ENCODE data around the gene MSH5.

The MSH5 gene

GRCh38 chr6:31712296-31712695 lies 27.5 kb upstream of the MSH5 start:
- DNase-seq (ENCODE audit: low read depth) = no peak
- TF ChIP-seq CTCF (conservative IDR thresholded peaks at IDR 0.05; ENCODE audit: low read depth, low read length) = peak; percentile 43
- H3K4me3 ChIP-seq (ENCODE audit: low read length) = no peak overlapping the region

- no peak overlapping the region for H3K4me3 ChIP-seq (ENCODE audit: low read length)
- no peak for DNase-seq (ENCODE audit: low read depth)
- TF ChIP-seq CTCF (conservative IDR thresholded peaks at IDR 0.05; ENCODE audit: low read depth, low read length) = no peak
Observed at GRCh38 chr6:31713465-31713864, 26.3 kb upstream of the MSH5 start.

DNA sequence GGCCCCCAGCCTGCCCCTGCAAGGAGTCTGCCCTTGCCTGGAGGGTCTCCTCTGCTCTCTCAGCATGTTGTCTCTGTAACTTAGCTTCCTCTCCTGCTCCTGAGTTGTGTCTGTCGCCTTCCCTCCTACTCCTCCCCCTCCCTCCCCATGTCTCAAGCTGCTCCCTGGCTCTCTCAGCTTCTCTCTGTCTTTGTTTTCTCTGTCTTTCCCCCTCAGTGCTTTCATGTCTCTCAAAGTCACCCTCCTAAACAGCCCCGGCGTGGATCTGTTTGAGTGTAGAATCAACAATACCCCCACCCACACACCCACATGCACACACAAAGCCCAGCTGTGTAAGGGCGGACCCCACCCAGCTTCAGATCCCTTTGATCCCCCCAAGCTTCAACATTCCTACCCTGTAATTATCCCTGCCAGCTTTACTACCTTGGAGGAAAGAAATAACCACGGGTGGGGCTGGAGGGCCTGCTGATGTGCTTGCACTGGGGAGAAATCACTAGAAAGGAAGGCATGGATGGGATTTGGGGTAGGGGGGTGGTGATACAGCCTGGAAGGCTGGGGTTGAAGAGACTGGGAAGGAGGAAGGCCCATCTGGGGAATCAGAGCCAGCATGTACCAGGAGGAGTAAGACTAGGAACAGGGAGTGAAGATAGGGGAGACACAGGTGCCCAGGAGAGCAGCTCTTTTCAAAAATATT lies 25.7 kb upstream of the MSH5 start:
- H3K4me3 ChIP-seq (ENCODE audit: low read length) = no peak overlapping the region
- DNase-seq (ENCODE audit: low read depth) = no peak

DNA sequence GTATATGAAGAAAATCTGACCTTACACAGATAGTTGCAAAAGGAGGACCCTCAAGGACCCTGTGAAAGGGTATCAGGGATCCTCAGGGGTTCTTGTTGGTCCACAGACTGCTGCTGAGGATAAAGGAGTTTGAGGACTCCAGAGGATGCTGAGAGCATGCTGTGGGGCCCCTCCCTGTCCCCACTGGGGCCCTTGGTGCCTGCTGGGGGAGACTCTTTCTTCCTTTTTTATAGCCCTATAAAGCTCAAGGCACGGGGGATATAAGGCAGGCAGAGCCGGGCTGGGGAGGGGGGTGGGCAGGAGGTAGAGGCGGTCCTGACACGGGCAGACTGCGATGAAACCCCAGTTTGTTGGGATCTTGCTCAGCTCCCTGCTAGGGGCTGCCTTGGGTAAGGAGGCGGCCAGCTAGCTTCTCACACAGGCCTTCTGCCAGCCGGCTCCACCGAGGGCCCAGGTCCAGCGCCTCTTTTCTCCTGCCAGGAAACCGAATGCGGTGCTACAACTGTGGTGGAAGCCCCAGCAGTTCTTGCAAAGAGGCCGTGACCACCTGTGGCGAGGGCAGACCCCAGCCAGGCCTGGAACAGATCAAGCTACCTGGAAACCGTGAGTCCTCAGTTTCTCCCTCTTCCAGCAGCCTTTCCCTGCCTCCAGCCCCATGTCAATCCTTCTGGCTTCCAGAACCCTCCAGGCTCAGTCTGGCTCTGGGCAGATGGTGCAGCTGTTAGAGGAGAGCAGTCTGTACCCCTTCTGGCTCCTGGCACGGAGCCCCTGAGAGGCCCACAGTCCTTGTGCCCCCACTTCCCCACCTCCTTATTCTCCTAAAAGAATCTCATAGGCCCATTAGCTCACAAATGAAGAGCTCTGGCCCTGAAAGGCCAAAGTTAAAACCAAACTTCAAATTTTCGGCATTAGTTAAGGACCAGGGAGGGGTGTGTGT lies 24.5 kb upstream of the MSH5 start, which contains the start of gene LY6G6D:
Gene LY6G6D (plus strand): TSS at position 327 of the 937 bp plus-strand sequence. CDS start 8 bp downstream, at position 335.
- no peak for DNase-seq (ENCODE audit: low read depth)
- no peak for TF ChIP-seq CTCF (conservative IDR thresholded peaks at IDR 0.05; ENCODE audit: low read depth, low read length)
- no peak within 1 kb of the TSS for H3K4me3 ChIP-seq (ENCODE audit: low read length)

More for the DNA sequence above, 25.7 kb upstream of the MSH5 start:
- no peak for TF ChIP-seq CTCF (conservative IDR thresholded peaks at IDR 0.05; ENCODE audit: low read depth, low read length)

GRCh38 chr6:31717499-31718222 lies 22.1 kb upstream of the MSH5 start:
- no peak overlapping the region for H3K4me3 ChIP-seq (ENCODE audit: low read length)
- no peak for DNase-seq (ENCODE audit: low read depth)
- no peak for TF ChIP-seq CTCF (conservative IDR thresholded peaks at IDR 0.05; ENCODE audit: low read depth, low read length)

DNA sequence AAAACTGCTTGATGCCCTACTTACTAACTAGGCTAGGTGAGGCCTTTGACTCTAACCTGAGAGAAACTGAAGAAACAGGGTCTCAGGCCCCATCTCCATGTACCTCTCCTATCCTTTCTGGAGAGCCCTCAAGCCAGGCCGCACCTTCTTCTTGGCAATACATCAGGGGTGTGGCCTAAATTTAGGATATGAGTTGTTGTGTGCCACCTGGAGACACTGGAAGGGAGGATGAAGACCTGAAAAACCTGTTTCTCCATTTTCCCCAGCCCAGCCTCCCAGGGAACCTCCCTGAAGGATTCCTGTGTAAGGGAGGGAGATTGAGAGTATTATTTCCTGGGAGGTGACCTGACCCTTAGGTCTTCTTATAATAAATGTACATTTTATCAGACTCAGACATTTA lies 21.5 kb upstream of the MSH5 start:
- H3K4me3 ChIP-seq (ENCODE audit: low read length) = no peak overlapping the region
- no peak for DNase-seq (ENCODE audit: low read depth)
- no peak for TF ChIP-seq CTCF (conservative IDR thresholded peaks at IDR 0.05; ENCODE audit: low read depth, low read length)
